Measurements from ENCODE around the gene TMEM233.

TMEM233 gene

GRCh38 chr12:119660076-119660475 lies 66.5 kb downstream of the TMEM233 start:
- TF ChIP-seq, protein P1, sequence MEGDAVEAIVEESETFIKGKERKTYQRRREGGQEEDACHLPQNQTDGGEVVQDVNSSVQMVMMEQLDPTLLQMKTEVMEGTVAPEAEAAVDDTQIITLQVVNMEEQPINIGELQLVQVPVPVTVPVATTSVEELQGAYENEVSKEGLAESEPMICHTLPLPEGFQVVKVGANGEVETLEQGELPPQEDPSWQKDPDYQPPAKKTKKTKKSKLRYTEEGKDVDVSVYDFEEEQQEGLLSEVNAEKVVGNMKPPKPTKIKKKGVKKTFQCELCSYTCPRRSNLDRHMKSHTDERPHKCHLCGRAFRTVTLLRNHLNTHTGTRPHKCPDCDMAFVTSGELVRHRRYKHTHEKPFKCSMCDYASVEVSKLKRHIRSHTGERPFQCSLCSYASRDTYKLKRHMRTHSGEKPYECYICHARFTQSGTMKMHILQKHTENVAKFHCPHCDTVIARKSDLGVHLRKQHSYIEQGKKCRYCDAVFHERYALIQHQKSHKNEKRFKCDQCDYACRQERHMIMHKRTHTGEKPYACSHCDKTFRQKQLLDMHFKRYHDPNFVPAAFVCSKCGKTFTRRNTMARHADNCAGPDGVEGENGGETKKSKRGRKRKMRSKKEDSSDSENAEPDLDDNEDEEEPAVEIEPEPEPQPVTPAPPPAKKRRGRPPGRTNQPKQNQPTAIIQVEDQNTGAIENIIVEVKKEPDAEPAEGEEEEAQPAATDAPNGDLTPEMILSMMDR (IDR thresholded peaks at IDR 0.05; ENCODE audit: extremely low read depth, missing control alignments) = no peak
- no peak for DNase-seq (ENCODE audit: low spot score)

GRCh38 chr12:119661882-119662281 lies 68.3 kb downstream of the TMEM233 start:
- TF ChIP-seq, protein P1 (IDR thresholded peaks at IDR 0.05; ENCODE audit: extremely low read depth, missing control alignments) = no peak
- no peak for DNase-seq (ENCODE audit: low spot score)

DNA sequence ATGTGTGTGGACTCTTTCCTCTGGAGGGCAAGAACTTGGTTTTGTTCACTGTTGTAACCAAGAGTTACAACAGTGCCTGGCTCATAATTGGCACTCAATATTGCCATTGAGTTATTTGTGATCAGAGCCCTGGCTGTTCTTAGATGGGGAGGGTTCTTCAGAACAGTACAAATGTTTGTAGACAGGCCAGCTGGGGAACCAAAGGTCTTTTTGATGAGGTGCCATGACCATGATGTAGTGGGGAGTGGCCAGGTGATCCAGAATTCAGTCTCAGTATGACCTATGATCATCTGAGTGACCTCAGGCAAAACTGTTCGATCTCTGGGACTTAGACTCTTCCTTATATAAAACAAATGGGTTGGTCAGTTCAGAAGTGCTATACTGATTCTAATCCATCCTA lies 71.1 kb downstream of the TMEM233 start:
- TF ChIP-seq, protein P1 (IDR thresholded peaks at IDR 0.05; ENCODE audit: extremely low read depth, missing control alignments) = no peak
- no peak for DNase-seq (ENCODE audit: low spot score)

GRCh38 chr12:119665164-119665929 lies 71.8 kb downstream of the TMEM233 start:
- TF ChIP-seq, protein P1 (IDR thresholded peaks at IDR 0.05; ENCODE audit: extremely low read depth, missing control alignments) = no peak

DNA sequence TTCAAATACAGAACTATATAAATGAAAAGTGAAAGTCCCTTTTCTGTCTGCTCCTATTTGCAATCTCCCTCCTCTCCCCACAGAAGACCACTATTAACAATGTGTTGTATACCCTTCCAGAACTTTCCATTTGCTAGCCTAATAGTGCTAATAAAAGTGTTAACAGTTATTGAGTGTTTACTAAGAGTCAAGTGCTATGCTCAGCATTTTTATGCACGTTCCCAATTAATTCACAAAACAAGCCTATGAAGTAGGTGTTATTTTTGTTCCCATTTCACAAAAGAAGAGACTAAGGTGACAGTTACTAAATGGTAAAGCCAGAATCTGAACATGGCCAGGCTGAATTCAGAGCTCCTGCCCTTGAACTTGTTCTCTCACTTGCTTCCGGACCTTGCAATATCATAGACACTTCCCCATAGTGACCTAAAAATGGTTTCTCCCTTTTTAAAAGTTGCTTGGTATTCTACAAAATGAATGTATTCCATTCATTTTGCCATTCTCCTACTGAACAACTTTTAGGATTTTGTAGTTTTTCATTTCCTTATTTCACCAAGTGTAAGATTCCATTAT lies 72.7 kb downstream of the TMEM233 start:
- TF ChIP-seq, protein P1 (IDR thresholded peaks at IDR 0.05; ENCODE audit: extremely low read depth, missing control alignments) = no peak
- DNase-seq (ENCODE audit: low spot score) = peak; percentile 32

More at GRCh38 chr12:119665164-119665929, 71.8 kb downstream of the TMEM233 start:
- no peak for DNase-seq (ENCODE audit: low spot score)

- DNase-seq (ENCODE audit: low spot score) = peak; percentile 53
Observed at GRCh38 chr12:119666900-119667576, 73.5 kb downstream of the TMEM233 start.

More at GRCh38 chr12:119666900-119667576, 73.5 kb downstream of the TMEM233 start:
- TF ChIP-seq, protein P1 (IDR thresholded peaks at IDR 0.05; ENCODE audit: extremely low read depth, missing control alignments) = no peak

All from GM20000 (cell line).